GM23338 (cell line): Measurements from ENCODE around the gene MAGI3. TPM values are rescaled to one million over a fixed set of nuclear protein-coding genes. Genes with fewer than 3 reads are reported as not detected.

Experiments
- ATAC-seq: fragments of 200-7000 bp; cut with Tn5 transposase; 3 replicates; pipeline ENCODE4 v1.9.1; 2020
- DNase-seq: peaks from one replicate; pipeline ENCODE4 v3.0.0-alpha.2; 2015; ENCODE audit warnings: low spot score
- H2AFZ ChIP-seq: fragments of 200-600 bp; sonication (generic); 2 replicates; pipeline ENCODE4 v1.8.0; 2016; ENCODE audit warnings: antibody characterized with exemption, mild to moderate bottlenecking, moderate library complexity
- H3F3A ChIP-seq: fragments of 200-600 bp; sonication (generic); replicated peaks from 2 replicates; pipeline ENCODE4 v1.8.0; 2017; ENCODE audit warnings: antibody characterized with exemption, mixed run types, low read depth
- H3K27ac ChIP-seq: fragments of 200-600 bp; sonication (generic); 2 replicates; pipeline ENCODE4 v1.6.1; 2016; ENCODE audit warnings: low read depth
- H3K27me3 ChIP-seq: fragments of 200-600 bp; sonication (generic); 2 replicates; pipeline ENCODE4 v1.8.0; 2016; ENCODE audit warnings: mild to moderate bottlenecking, mixed run types, moderate library complexity; ENCODE audit not compliant: insufficient read depth
- H3K36me3 ChIP-seq: fragments of 200-600 bp; sonication (generic); 2 replicates; pipeline ENCODE4 v1.8.0; 2016; ENCODE audit warnings: mild to moderate bottlenecking; ENCODE audit not compliant: insufficient read depth
- H3K4me1 ChIP-seq: fragments of 200-600 bp; sonication (generic); 2 replicates; pipeline ENCODE4 v1.8.0; 2016; ENCODE audit warnings: mild to moderate bottlenecking, moderate library complexity; ENCODE audit not compliant: insufficient read depth
- H3K4me2 ChIP-seq: fragments of 200-600 bp; sonication (generic); 2 replicates; pipeline ENCODE4 v1.7.1; 2017; ENCODE audit warnings: mixed run types
- H3K4me3 ChIP-seq: fragments of 200-600 bp; sonication (generic); 2 replicates; pipeline ENCODE4 v1.6.1; 2016; ENCODE audit warnings: mixed run types
- H3K79me2 ChIP-seq: fragments of 200-600 bp; sonication (generic); replicated peaks from 2 replicates; pipeline ENCODE4 v1.8.0; 2017; ENCODE audit warnings: mild to moderate bottlenecking; ENCODE audit not compliant: insufficient read depth
- H3K9me2 ChIP-seq: fragments of 200-600 bp; sonication (generic); 2 replicates; pipeline ENCODE4 v1.8.0; 2017; ENCODE audit not compliant: insufficient read depth
- H4K20me1 ChIP-seq: fragments of 200-600 bp; sonication (generic); replicated peaks from 2 replicates; pipeline ENCODE4 v1.8.0; 2017; ENCODE audit warnings: mild to moderate bottlenecking; ENCODE audit not compliant: insufficient read depth
- H3K27ac Mint-ChIP-seq: 2 replicates; pipeline ENCODE4 v1.8.0; 2020; ENCODE audit warnings: inconsistent platforms, mild to moderate bottlenecking, moderate library complexity, mixed read lengths
- H3K27me3 Mint-ChIP-seq: 3 replicates; pipeline ENCODE4 v1.8.0; 2022; ENCODE audit warnings: low read depth, mild to moderate bottlenecking, moderate library complexity, mixed read lengths, inconsistent platforms; ENCODE audit not compliant: insufficient read depth, poor library complexity
- H3K36me3 Mint-ChIP-seq: 3 replicates; pipeline ENCODE4 v1.8.0; 2021; ENCODE audit warnings: low read depth, mild to moderate bottlenecking, inconsistent platforms, moderate library complexity, mixed read lengths
- H3K4me1 Mint-ChIP-seq: 3 replicates; pipeline ENCODE4 v1.8.0; 2020; ENCODE audit warnings: mild to moderate bottlenecking, inconsistent platforms, mixed read lengths
- H3K4me3 Mint-ChIP-seq: 3 replicates; pipeline ENCODE4 v1.8.0; 2021; ENCODE audit warnings: moderate library complexity, mild to moderate bottlenecking, inconsistent platforms, mixed read lengths
- H3K9me3 Mint-ChIP-seq: 3 replicates; pipeline ENCODE4 v1.8.0; 2020; ENCODE audit warnings: moderate library complexity, mild to moderate bottlenecking, inconsistent platforms, mixed read lengths
- ETS1 ChIP-seq: IDR thresholded peaks from 2 replicates; pipeline ENCODE4 v1.6.1; 2016; ENCODE audit warnings: antibody characterized with exemption
- JUNB ChIP-seq: IDR thresholded peaks from one replicate; pipeline ENCODE4 v1.6.1; 2016; ENCODE audit warnings: antibody characterized with exemption; ENCODE audit not compliant: unreplicated experiment
- POLR2AphosphoS5 ChIP-seq: IDR thresholded peaks from 2 replicates; pipeline ENCODE4 v1.6.1; 2016; ENCODE audit warnings: antibody characterized with exemption, low read depth
- REST ChIP-seq: IDR thresholded peaks from one replicate; pipeline ENCODE4 v1.6.1; 2018; ENCODE audit warnings: antibody characterized with exemption; ENCODE audit not compliant: unreplicated experiment
- STAT1 ChIP-seq: IDR thresholded peaks from one replicate; pipeline ENCODE4 v1.6.1; 2016; ENCODE audit warnings: antibody characterized with exemption; ENCODE audit not compliant: unreplicated experiment
- ZNF462 ChIP-seq: fragments of 250-450 bp; sonication (Bioruptor Pico); IDR thresholded peaks from 2 replicates; pipeline ENCODE4 v1.5.0; 2020; ENCODE audit warnings: mild to moderate bottlenecking, moderate library complexity
- polyA plus RNA-seq: library from polyadenylated mRNA; unstranded; fragments of >200 nt; fragmentation: Nextera tagmentation; extraction: Ambion mirVana; gene quantifications from 2 replicates; pipeline ENCODE4 v1.2.1, GENCODE V29; 2016
- total RNA-seq: library from RNA; depleted of rRNA; stranded (reverse); fragments of >200 nt; shearing (Covaris generic); gene quantifications from 2 replicates; pipeline ENCODE4 v1.2.3, GENCODE V29; 2014
- TF ChIP-seq, protein P1 (sequence below), 2 experiments: fragments of 200-600 bp in 1 of 2; sonication (generic) in 1 of 2; conservative IDR thresholded peaks; 2 replicates each; pipeline versions ENCODE4 v1.5.1 to v1.6.1; 2016 to 2017; ENCODE audit warnings: antibody characterized with exemption in 2 of 2, low read depth in 2 of 2, mild to moderate bottlenecking in 2 of 2, moderate library complexity in 1 of 2

Gene MAGI3
- total and polyA plus RNA-seq, 2 experiments from 2014 or later: 3.9 to 10.0 TPM

GRCh38 chr1:113610372-113610771 is 220.1 kb downstream of the MAGI3 start (continued):
- TF ChIP-seq ZNF462 (CRISPR knock-in tag): no peak

DNA sequence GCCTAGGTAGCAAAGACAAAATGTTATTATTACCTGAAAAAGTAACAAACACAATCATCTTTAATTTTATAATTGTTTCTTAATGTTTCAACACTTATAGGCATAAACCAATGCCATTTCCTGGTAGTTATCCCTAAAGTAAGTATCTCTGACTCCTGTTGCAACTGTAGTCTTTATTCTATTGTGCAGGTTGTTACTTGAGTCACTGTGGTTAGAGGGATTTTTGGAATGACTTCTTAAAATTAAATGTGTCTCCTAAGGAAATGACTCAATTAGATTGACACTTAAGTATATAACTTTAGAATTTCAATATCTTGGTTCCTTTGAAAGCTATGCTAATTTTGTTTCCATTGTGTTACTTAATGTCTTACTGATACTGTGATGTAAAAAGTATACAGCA is 225.1 kb downstream of the MAGI3 start:
- no peak overlapping the region for H2AFZ ChIP-seq
- TF ChIP-seq ETS1 (no peak), POLR2AphosphoS5 (no peak), REST (no peak), JUNB (no peak), STAT1 (no peak)
- TF ChIP-seq, protein P1, sequence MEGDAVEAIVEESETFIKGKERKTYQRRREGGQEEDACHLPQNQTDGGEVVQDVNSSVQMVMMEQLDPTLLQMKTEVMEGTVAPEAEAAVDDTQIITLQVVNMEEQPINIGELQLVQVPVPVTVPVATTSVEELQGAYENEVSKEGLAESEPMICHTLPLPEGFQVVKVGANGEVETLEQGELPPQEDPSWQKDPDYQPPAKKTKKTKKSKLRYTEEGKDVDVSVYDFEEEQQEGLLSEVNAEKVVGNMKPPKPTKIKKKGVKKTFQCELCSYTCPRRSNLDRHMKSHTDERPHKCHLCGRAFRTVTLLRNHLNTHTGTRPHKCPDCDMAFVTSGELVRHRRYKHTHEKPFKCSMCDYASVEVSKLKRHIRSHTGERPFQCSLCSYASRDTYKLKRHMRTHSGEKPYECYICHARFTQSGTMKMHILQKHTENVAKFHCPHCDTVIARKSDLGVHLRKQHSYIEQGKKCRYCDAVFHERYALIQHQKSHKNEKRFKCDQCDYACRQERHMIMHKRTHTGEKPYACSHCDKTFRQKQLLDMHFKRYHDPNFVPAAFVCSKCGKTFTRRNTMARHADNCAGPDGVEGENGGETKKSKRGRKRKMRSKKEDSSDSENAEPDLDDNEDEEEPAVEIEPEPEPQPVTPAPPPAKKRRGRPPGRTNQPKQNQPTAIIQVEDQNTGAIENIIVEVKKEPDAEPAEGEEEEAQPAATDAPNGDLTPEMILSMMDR (conservative IDR thresholded peaks at IDR 0.05; ENCODE audit: low read depth in 2 of 2): no peak

More for the DNA sequence above, 225.1 kb downstream of the MAGI3 start:
- no peaks in the 10 kb centered on the region for H3K36me3 ChIP-seq
- H3K27me3 ChIP-seq: no peaks in the 10 kb centered on the region
- no peaks in the 10 kb centered on the region for H4K20me1 ChIP-seq
- H3K4me2 ChIP-seq: no peak overlapping the region
- H3K27me3 Mint-ChIP-seq: no peaks in the 10 kb centered on the region
- H3K9me2 ChIP-seq: no peaks in the 10 kb centered on the region
- H3F3A ChIP-seq: no peaks in the 10 kb centered on the region
- no peak overlapping the region for H3K27ac Mint-ChIP-seq
- H3K27ac ChIP-seq: no peak overlapping the region
- no peaks in the 10 kb centered on the region for H3K9me3 Mint-ChIP-seq
- peaks cover 6% of the 10 kb centered on the region; the same call in 2 of the 3 replicates for H3K4me1 Mint-ChIP-seq
- peaks cover 15% of the 10 kb centered on the region for H3K4me1 ChIP-seq
- no peaks in the 10 kb centered on the region for H3K79me2 ChIP-seq
- ATAC-seq: no peak
- no peak for DNase-seq
- H3K4me3 ChIP-seq: no peak overlapping the region
- no peaks in the 10 kb centered on the region for H3K36me3 Mint-ChIP-seq
- H3K4me3 Mint-ChIP-seq: no peak overlapping the region
